LNCaP clone FGC (cell line): ENCODE measurements around the gene PIKFYVE.

Experiments
- DNase-seq: peaks from one replicate; pipeline ENCODE4 v3.0.0-alpha.2; 2011; ENCODE audit warnings: low read depth
- H3K4me3 ChIP-seq: 2 replicates; pipeline ENCODE4 v1.5.1; 2011; ENCODE audit warnings: mild to moderate bottlenecking, low read depth, low read length, control low read depth
- CTCF ChIP-seq: IDR thresholded peaks from 2 replicates; pipeline ENCODE4 v1.5.1; 2012; ENCODE audit warnings: mild to moderate bottlenecking; ENCODE audit not compliant: control insufficient read depth, insufficient read depth; ENCODE audit errors: extremely low read depth

The PIKFYVE gene

GRCh38 chr2:208268156-208268952 is 2.3 kb downstream of the PIKFYVE start:
- no peak for TF ChIP-seq CTCF
- no peak for DNase-seq
- no peak overlapping the region for H3K4me3 ChIP-seq

GRCh38 chr2:208269091-208269490 is 3.0 kb downstream of the PIKFYVE start:
- no peak for DNase-seq
- no peak overlapping the region for H3K4me3 ChIP-seq
- no peak for TF ChIP-seq CTCF

- no peak overlapping the region for H3K4me3 ChIP-seq
- no peak for DNase-seq
- no peak for TF ChIP-seq CTCF
Observed at GRCh38 chr2:208274748-208275147, 8.7 kb downstream of the PIKFYVE start.

- no peak for DNase-seq
- no peak for TF ChIP-seq CTCF
- no peak overlapping the region for H3K4me3 ChIP-seq
Observed at GRCh38 chr2:208278549-208278948, 12.5 kb downstream of the PIKFYVE start.

- no peak for DNase-seq
- no peak for TF ChIP-seq CTCF
Observed at GRCh38 chr2:208279236-208279635, 13.2 kb downstream of the PIKFYVE start.

GRCh38 chr2:208280234-208280633 is 14.2 kb downstream of the PIKFYVE start:
- no peak overlapping the region for H3K4me3 ChIP-seq
- TF ChIP-seq CTCF, result no peak

More at GRCh38 chr2:208279236-208279635, 13.2 kb downstream of the PIKFYVE start:
- H3K4me3 ChIP-seq, result no peak overlapping the region

GRCh38 chr2:208280933-208281332 is 14.9 kb downstream of the PIKFYVE start:
- no peak for DNase-seq
- TF ChIP-seq CTCF, result no peak
- H3K4me3 ChIP-seq, result no peak overlapping the region

More at GRCh38 chr2:208280234-208280633, 14.2 kb downstream of the PIKFYVE start:
- no peak for DNase-seq
